ENCODE data around the gene PLXNA4. TPM values are rescaled to one million over a fixed set of nuclear protein-coding genes. Genes with fewer than 3 reads are reported as not detected.

The PLXNA4 gene
- total and polyA plus RNA-seq, 4 donors = 0.63 to 4.6 (median 2.1) TPM

DNA sequence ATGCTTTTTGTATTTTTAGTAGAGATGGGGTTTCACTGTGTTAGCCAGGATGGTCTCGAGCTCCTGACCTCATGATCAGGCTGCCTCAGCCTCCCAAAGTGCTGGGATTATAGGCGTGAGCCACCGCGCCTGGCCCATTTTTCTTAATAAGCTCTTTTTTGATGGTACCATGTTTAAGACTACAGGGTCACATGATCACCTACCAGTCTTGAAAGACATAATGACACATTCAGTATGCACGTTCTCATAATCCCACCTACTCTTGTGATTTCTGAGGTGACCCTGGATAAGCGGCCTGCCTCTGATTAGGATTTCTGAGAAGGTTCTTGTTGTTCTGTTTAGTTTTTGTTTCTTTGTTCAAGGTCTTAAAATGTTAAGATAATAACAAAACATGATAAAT lies 43.7 kb upstream of the PLXNA4 start:
- Histone ChIP-seq H3K9ac (ENCODE audit: insufficient read depth in 1 of 2, low read length in 2 of 2) (no peak overlapping the region), H3K4me1 (ENCODE audit: control insufficient read depth in 5 of 5, insufficient read depth in 5 of 5, low read length in 5 of 5) (peaks cover 0 to 3% (median 0%) of the 10 kb centered on the region in 5 donors), H3K27me3 (ENCODE audit: control insufficient read depth in 3 of 3, insufficient read depth in 3 of 3, low read length in 2 of 3) (peaks cover 0 to 8% (median 2%) of the 10 kb centered on the region in 3 donors), H3K36me3 (ENCODE audit: control insufficient read depth in 4 of 4, insufficient read depth in 4 of 4, low read length in 4 of 4) (no peaks in the 10 kb centered on the region), H3K27ac (ENCODE audit: low read depth in 1 of 2, low read length in 1 of 2) (no peak overlapping the region), H3K9me3 (ENCODE audit: control insufficient read depth in 4 of 4, insufficient read depth in 3 of 4, low read length in 3 of 4) (peaks cover 0 to 2% (median 0%) of the 10 kb centered on the region in 4 donors), H3K4me3 (no peak overlapping the region)
- WGBS, 2 donors = 95 to 97% methylated on average over 6 of the region's 6 CpGs
- ATAC-seq (ENCODE audit: insufficient read depth, low FRiP score) (no peak), DNase-seq (no peak)
- TF ChIP-seq, protein P1, sequence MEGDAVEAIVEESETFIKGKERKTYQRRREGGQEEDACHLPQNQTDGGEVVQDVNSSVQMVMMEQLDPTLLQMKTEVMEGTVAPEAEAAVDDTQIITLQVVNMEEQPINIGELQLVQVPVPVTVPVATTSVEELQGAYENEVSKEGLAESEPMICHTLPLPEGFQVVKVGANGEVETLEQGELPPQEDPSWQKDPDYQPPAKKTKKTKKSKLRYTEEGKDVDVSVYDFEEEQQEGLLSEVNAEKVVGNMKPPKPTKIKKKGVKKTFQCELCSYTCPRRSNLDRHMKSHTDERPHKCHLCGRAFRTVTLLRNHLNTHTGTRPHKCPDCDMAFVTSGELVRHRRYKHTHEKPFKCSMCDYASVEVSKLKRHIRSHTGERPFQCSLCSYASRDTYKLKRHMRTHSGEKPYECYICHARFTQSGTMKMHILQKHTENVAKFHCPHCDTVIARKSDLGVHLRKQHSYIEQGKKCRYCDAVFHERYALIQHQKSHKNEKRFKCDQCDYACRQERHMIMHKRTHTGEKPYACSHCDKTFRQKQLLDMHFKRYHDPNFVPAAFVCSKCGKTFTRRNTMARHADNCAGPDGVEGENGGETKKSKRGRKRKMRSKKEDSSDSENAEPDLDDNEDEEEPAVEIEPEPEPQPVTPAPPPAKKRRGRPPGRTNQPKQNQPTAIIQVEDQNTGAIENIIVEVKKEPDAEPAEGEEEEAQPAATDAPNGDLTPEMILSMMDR (IDR thresholded peaks at IDR 0.05; ENCODE audit: control extremely low read depth, extremely low read depth) = no peak

DNA sequence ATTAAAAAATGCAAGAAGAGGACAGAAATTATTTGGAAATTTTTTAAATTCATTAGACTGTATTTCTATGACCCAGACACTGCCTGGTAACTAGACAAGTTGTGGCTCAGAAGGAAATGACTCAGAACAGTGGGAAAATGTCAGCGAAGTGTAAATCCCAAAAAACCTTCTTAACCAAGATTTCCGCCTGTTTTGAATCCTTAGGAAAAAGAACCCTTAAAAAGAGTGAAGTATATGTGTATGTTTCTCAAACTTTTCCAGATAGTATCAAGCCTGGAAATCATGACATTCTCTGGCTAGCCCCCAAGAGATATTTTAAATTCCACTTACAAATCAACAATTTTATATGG lies 42.7 kb upstream of the PLXNA4 start:
- Histone ChIP-seq H3K27ac (ENCODE audit: low read depth in 1 of 2, low read length in 1 of 2) (no peak overlapping the region), H3K36me3 (ENCODE audit: control insufficient read depth in 4 of 4, insufficient read depth in 4 of 4, low read length in 4 of 4) (no peaks in the 10 kb centered on the region), H3K27me3 (ENCODE audit: control insufficient read depth in 3 of 3, insufficient read depth in 3 of 3, low read length in 2 of 3) (peaks cover 0 to 8% (median 2%) of the 10 kb centered on the region in 3 donors), H3K4me1 (ENCODE audit: control insufficient read depth in 5 of 5, insufficient read depth in 5 of 5, low read length in 5 of 5) (peaks cover 0 to 5% (median 0%) of the 10 kb centered on the region in 5 donors), H3K9me3 (ENCODE audit: control insufficient read depth in 4 of 4, insufficient read depth in 3 of 4, low read length in 3 of 4) (peaks cover 0 to 2% (median 0%) of the 10 kb centered on the region in 4 donors), H3K9ac (ENCODE audit: insufficient read depth in 1 of 2, low read length in 2 of 2) (no peak overlapping the region), H3K4me3 (no peak overlapping the region)
- TF ChIP-seq, protein P1 (IDR thresholded peaks at IDR 0.05; ENCODE audit: control extremely low read depth, extremely low read depth) = no peak
- DNase-seq (no peak), ATAC-seq (ENCODE audit: insufficient read depth, low FRiP score) (no peak)
- WGBS, 2 donors = 80 to 88% methylated on average over 2 of the region's 2 CpGs

- ATAC-seq (ENCODE audit: insufficient read depth, low FRiP score) (no peak), DNase-seq (no peak)
- H3K36me3 ChIP-seq (ENCODE audit: control insufficient read depth in 4 of 4, insufficient read depth in 4 of 4, low read length in 4 of 4) = no peaks in the 10 kb centered on the region
- peaks cover 0 to 10% (median 1%) of the 10 kb centered on the region in 3 donors for H3K27me3 ChIP-seq (ENCODE audit: control insufficient read depth in 3 of 3, insufficient read depth in 3 of 3, low read length in 2 of 3)
- TF ChIP-seq, protein P1 (IDR thresholded peaks at IDR 0.05; ENCODE audit: control extremely low read depth, extremely low read depth) = no peak
- peaks cover 0 to 2% (median 0%) of the 10 kb centered on the region in 4 donors for H3K9me3 ChIP-seq (ENCODE audit: control insufficient read depth in 4 of 4, insufficient read depth in 3 of 4, low read length in 3 of 4)
- no peak overlapping the region for H3K9ac ChIP-seq (ENCODE audit: insufficient read depth in 1 of 2, low read length in 2 of 2)
- 82 to 85% methylated on average over 2 of the region's 2 CpGs for WGBS, 2 donors
- H3K4me3 ChIP-seq = no peak overlapping the region
- peaks cover 0 to 5% (median 0%) of the 10 kb centered on the region in 5 donors for H3K4me1 ChIP-seq (ENCODE audit: control insufficient read depth in 5 of 5, insufficient read depth in 5 of 5, low read length in 5 of 5)
- H3K27ac ChIP-seq (ENCODE audit: low read depth in 1 of 2, low read length in 1 of 2) = no peak overlapping the region
These were observed 42.1 kb upstream of the PLXNA4 start for GRCh38 chr7:132618271-132618955.
